Pulmonary artery endothelial cell (primary cell): ENCODE results near the gene RPUSD1. TPM values are rescaled to one million over a fixed set of nuclear protein-coding genes. Genes with fewer than 3 reads are reported as not detected.
"Not testable (repeated sequence)": the region's sequence is repeated elsewhere in the genome, so short reads cannot be mapped to it uniquely, and the experiment has no call there.

Experiments used
- DNase-seq: peaks from one replicate; pipeline ENCODE4 v3.0.0-alpha.2; 2011; ENCODE audit warnings: low read depth, low spot score
- total RNA-seq: library from RNA; depleted of rRNA; stranded (reverse); fragments of >200 nt; gene quantifications from 2 replicates; pipeline ENCODE4 v1.2.3, GENCODE V29; 2014

Gene RPUSD1, protein sequence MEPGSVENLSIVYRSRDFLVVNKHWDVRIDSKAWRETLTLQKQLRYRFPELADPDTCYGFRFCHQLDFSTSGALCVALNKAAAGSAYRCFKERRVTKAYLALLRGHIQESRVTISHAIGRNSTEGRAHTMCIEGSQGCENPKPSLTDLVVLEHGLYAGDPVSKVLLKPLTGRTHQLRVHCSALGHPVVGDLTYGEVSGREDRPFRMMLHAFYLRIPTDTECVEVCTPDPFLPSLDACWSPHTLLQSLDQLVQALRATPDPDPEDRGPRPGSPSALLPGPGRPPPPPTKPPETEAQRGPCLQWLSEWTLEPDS
- total RNA-seq: 41.9 and 45.0 TPM in 2 replicates

DNA sequence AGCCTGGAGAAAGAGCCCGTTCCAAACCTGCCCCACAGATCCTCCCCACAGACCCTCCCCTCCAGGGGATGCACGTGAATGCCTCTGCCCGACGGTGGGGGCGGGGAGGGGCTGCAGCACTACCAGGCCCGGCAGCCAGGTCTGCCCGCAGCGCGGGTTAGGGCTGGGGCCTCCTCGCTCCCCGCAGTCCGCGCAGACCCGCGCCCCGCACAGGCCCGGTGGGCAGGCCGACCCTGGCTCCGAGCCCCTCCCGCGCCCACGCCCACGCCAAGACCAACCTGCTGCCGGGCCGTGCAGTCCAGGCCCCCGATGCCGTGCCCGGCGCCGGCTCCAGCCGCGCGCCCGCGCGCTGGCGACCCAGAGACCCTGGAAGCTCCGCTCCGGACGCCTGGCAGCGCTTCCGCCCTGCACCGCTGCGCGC lies at the start of gene RPUSD1:
Gene RPUSD1, minus strand, starts transcription at position 404 of the 421 bp plus-strand sequence. CDS start 644 bp downstream, outside the sequence.
- DNase-seq: no peak

DNA sequence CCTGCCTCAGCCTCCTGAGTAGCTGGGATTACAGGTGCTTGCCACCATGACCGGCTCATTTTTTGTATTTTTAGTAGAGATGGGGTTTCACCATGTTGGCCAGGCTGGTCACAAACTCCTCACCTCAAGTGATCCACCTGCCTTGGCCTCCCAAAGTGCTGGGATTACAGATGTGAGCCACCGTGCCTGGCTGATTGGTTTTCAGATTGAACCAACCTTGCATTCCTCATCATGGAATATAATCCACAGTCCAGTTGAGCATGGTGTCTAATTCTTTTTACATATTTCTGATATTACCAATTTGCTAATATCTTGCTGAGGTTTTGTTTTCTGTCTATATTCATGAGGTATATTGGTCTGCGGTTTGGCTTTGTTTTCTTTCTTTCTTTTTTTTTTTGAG lies 48.6 kb upstream of the RPUSD1 start:
- DNase-seq: not testable (repeated sequence)

DNA sequence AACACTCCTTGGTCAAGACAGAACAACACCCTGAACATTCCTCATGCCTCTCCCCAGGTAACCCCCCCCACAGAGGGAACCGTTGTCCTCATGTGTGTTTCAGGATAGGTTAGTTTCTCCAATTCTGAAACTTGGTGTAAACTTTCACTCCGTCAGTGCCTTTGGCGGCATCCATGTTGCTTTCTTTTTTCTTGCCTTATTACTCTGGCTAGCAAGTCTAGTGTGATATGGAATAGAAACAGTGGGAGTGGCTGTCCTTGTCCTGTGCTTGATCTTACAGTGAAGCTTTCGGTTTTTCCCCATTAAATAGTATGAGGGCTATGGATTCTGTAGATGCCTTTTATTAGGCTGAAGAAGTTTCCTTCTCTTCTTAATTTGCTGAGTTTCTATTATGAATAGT lies 48.0 kb upstream of the RPUSD1 start:
- DNase-seq: no peak

DNA sequence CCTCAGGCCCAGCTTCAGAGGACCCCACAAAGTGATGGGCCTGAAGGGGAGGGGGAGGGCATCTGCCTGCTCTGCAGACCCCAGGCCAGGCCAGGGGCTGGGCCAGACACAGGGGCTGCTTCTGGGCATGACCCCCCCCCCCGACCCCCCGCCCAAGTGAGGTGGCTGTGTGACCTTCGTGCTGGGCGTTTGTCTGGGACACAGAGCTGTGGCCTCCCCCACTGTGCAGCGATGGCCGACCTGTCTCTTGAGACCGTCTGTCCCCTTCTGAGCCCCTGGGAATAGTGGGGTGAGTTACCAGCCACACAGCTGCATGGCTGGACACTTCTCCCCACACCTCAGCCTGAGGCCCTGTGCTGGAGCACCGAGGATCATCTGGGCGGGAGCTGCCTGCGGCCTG lies 47.2 kb upstream of the RPUSD1 start:
- DNase-seq: no peak

DNA sequence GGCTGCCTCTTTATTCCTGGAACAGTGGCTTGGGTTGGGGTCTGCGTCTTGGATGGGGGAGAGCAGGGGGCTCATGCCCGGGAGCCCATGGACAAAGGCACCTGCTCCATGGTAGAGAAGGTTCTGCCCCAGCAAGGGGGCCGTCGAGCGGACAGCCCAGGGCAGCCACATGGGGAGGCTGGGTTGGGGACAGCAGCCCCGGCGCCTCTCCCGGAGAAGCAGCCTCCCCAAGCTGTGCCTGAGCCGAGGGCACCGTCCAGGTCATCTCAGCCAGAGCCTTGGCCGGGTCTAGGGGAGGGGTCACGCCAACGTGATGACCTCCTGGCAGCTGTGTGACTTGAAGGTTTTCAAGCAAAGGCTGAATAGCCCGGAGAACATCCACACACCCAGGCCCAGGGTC lies 45.2 kb upstream of the RPUSD1 start:
- no peak for DNase-seq

DNA sequence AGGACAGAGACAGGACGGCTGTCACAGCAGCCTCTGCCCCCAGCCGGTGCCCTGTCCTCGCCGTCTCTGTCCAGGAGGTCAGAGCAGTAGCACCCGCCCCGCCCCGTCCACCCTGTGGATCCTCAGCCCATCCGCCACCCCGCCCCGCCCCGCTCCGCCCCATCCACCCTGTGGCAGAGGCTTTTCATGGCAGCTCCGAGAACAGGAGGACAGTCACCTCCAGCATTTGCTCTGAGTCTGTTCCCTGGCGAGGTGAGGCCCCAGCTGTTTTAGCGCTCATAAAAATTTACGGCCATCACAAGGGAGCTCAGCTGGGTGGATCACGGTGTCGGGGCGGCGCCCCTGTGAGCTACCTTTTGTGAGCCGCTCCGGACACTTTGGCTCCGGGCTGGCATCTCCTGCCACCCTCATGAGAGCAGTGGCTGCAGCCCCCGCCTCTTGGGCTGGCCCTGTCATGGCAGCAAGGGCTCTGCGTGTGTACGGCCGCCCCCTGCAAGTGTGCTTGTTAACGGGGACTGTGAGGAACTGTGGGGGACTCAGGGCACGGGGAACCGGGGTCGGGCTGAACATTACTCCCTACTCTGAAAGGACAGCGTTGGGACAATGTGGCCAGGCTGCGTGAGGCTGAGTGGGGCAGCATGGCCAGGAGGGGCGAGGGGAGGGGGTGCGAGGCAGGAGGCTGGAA lies 44.6 kb upstream of the RPUSD1 start:
- no peak for DNase-seq

DNA sequence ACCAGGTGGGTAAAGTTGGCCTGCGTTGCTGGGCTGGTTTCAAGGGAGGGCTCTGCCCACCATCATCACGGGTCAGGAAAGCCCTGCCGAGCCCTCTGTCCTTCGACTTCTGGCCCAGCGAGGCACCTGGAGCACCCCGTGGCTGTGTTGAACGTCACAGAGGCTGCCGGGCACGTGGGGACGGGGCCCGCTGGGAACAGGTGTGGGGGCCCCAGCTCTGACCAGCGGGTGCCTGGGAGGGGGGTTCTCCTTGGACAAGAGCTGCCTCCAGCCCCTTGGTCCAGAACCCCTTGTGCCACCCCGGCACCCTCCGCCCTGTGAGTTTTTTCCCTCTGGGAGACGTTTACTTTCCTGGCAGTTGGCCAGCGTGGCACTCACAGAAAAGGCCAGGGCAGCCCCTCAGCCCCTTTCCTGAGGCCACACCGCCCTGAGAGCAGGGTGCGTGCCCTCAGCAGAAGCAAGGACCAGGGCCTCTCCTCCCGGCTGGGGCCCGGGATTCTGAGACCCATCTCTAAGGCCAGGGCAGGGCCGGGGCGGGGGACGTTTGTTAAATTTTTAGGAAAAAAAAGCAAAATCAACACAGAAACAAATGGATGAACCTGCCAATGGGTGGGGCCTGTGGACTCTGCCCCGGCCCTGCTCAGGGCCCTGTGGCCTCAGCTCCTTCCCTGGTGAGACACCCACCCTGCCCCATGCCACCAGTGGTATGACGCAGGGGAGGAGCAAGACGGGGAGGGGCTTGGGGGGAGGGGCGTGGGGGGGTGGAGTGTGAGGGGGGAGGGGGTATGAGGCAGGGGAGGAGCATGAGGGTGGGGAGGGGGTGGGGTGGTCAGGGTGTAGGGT lies 43.6 kb upstream of the RPUSD1 start:
- DNase-seq: no peak

DNA sequence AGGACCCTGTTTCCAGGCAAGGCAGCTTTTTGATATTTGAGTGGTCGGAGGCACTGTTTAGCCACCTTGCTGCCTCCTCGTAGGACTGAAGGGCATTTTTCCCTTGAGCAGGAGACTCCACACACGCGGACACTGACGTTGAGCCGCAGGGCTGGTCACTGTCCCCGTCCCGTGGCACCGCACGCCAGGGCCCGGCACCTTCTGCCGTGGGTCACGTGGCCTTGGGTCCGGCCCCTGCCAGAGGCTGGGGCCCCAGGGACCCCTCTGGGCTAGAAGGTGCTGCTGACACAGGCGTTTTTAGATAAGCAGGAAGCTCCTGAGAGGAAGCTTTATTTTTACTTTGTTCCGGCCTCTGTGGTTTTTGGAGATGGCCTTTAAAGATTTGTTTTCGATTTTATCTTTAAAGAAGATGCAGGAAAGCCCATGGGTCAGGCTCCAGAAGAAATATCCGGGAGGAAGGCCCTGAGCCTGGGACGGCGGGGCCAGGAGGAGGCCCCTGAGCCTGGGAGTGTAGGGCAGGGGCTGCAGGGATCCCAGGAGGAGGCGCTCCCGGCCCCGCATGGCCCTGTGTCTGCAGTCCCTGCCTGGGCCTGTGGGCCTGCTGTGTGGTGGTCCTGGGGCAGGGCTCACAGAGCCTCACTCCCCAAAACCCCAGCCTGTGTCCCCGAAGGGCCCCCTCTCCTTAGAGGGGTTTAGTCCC lies 42.8 kb upstream of the RPUSD1 start:
- no peak for DNase-seq

DNA sequence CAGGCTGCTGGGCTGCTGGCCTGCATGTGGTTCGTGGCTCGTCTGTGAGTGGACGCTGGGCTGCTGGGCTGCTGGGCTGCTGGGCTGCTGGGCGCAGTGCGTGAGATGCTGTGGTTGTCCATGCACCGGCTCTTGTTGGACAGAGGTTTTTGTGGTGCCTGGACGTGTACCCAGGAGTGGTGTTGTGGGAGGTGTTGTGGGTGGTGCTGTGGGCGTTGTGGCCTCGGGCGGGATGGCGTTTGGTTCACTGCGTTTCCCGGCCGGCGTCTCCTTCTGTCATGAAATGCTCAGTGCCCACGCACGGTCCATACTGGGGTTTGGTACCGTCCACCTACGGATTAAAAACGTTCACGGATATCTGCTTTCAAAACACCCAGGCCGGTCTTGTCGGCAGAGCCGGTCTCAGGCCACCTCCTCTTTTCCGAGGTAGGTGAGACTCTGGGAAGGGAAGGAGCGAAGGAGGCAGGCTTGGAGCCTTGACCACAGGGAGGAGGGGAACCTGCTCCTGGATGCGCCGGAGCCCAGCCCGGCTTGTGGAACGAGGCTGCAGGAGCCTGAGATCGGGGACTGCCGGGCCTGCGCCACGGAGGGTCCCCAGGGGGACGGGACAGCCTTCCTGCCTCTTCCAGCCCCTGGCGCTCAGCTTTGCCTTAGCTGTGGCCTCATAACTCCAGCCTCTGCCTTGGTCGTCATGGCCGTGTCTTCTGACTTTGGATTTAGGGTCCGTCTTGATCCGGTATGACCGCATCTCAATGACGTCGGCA lies 42.1 kb upstream of the RPUSD1 start:
- no peak for DNase-seq

DNA sequence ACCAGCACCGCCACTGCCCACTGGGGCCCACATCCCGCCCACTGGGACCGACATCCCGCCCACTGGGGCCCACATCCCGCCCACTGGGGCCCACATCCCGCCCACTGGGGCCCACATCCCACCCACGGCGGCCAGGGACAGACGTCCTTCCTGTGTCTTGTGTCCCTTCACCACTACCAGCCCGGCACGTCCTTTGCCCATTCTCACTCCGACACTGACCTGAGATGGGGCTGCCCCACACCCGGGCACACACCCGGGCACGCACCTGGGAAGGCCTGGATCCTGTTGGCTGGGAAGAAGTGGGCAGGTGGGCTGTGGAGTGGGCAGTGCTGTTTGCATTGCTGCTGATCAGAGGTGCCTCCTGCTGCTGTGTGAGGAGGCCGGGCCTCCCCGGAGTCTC lies 40.7 kb upstream of the RPUSD1 start:
- no peak for DNase-seq

DNA sequence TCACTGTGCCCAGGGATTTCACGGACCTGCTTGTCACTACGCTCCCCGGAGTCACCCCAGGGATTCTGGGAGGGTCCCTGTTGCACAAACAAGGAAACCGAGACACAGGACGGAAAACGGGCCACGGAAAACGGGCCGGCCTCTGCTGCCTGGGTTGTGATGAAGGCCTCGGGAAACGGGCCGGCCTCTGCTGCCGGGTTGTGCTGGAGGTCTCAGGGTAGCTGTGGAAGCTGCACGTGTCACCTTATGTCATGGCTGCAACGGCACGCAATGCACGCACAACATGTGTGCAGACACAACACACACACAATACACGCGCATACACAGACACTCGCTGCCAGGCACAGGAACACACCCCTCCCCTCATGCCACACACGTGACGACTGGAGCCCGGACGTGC lies 39.3 kb upstream of the RPUSD1 start:
- no peak for DNase-seq

DNA sequence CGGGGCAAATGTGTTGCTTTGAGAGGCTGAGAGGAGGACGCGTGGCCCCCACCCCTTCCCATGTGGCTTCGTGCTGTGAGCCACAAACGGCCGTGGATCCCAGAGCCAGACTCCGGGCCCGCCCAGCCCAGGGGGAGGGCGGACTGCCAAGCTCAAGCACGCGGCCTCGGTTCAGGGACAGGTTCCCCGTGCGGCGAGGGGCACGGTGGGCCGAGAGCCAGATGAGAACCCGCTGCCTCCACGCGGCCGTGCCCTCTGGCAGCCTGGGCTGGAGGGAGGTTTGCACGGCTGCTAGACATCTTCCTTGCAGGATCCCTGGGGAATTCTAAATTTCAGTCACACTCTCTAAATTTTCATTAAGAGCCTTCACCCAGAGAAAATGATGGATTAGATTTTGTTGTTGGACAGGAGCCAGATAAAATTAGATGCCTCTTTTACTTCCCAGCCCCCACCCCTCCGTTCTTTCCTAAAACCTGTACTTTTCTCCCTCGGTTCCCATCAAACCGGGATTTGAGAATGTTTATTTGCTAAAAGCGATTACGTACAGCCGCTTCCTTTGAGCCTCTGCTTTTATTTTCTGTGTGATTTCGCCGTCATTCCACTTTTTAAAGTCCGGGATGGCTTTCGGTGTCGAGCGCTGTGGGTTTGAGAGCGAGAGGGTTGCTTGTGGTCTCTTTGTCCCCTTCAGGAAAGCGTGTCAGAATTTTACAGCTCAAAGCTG lies 37.3 kb upstream of the RPUSD1 start:
- DNase-seq: no peak

DNA sequence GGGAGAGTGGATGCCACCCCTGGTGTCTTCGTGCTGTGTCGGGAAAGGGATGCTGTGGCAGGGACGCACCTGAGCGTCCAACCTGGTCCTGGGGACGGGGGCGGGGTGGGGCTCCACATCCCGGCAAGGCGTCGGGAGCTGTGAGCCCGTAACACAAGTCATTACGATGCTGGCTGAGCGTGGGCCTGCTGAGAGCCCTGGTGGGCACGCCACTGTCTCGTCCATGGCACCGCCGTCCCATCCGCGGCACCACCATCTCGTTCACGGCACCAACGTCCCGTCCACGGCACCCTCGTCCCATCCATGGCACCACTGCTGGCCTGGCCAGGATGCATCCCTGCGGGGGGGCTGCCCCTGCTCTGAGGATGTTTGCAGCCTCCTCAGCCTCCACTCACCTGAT lies 36.4 kb upstream of the RPUSD1 start:
- DNase-seq: no peak

DNA sequence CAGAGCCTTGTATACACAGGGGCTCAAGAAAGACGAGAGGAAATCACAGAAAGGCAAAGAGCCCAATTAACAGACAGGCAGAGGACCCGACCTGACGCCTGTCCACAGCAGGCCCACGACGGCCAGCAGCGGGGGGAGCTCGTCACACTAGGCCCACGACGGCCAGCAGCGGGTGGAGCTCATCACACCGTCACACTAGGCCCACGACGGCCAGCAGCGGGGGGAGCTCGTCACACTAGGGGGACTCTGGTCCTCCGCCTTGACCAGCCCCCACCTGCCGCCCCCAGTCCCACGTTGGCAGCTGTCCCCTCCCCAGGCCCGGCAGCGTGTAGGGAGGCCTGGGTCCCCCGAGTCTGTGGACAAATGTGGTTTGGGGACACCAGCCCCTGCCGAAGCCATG lies 36.0 kb upstream of the RPUSD1 start:
- DNase-seq: no peak

DNA sequence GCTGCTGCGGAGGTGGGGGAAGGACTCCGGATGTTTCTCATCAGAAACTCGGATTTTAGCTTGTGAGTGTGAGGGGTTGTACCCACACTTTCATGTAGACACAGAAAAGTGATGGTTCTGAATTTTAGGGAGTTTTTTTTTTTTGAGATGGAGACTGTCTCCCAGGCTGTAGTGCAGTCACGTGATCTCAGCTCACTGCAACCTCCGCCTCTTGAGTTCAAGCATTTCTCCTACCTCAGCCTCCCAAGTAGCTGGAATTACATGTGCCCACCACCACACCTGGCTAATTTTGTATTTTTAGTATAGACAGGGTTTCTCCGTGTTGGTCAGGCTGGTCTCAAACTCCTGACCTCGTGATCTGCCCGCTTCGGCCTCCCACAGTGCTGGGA lies 34.7 kb upstream of the RPUSD1 start:
- no peak for DNase-seq

DNA sequence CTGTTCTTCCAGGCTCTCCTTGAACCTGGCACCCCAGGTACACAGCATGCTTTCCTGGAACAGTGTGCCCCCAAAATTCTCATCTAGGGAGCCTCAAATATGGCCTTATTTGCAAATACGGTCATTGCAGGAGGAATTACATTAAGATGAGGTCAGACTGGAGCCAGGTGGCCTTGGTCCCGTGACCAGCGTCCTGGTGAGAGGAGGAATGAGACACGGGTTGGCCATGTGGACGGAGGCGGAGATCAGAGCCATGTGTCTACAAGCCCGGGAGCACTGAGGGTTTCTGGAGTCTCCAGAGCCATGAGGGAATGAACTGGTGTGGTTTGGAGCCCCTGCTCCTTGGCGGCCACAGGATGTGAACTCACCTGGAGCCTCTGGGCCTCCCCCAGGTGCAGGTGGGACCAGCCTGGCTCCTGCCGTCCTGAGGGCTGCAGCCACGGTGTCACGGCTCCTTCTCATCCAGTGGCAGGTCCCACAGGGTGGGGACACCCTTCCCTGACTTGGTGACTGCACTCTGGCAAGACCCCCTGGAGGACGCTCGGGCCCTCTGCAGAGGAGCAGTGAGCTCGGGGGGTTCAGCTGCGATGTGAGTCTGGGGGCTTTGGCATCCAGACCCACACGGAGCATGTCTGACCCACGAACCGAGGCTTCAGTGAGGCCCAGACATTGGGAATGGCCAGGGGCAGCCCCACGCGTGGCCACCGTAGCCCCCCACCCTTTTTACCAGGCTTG lies 34.2 kb upstream of the RPUSD1 start:
- DNase-seq: no peak

DNA sequence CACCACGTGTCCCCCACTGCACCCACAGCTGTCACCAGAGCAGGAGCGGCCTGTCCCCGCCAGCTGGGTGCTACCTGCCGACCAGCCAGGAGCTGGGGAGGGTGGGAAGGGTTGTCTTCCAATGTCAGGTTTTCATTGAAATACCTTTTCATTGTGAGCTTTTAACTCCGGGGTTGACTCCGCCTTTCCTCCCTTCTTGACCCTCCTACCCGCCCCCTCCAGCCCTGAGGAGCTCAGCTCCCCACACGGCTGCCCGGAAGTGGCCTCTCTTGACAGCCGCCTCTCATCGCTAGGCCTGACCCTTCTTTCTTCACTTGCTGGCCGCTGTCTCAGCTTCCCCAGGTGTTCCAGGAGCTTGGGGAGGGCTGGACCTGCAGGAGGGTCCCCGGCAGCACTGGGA lies 33.6 kb upstream of the RPUSD1 start:
- no peak for DNase-seq

DNA sequence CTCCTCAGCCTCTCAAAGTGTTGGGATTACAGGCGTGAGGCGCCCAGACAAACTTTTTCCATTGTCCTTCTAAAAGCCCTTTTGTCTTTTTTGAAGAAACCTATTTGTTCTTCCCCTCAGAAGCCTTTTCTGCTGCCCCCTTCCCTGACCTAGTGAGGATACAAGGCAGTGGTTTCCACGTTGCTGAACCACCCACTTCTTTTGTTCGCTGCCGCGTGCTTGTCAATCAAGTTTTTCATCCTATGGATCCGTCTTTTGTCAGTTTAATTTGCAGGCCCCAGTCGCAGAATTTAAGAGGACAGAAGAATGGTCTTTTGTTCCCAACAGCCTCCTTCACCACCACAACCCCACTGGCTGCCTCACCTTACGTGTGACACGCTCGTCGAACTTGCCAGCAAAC lies 32.6 kb upstream of the RPUSD1 start:
- DNase-seq: no peak

DNA sequence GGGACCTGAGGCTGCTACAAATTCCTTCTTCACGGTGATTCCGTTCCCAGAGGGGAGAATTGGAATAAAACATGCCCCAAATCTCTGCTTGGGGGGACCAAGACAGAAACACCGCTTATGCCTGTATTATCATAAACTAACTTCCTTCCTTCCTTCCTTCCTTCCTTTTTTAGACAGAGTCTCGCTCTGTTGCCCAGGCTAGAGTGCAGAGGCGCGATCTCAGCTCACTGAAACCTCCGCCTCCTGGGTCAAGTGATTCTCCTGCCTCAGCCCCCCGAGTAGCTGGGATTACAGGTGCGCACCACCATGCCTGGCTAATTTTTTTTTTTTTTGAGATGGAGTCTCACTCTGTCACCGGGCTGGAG lies 31.8 kb upstream of the RPUSD1 start:
- not testable (repeated sequence) for DNase-seq
